CD4-positive, alpha-beta T cell treated with Interferon alpha-2 for 1 hour (primary cell): Measurements from ENCODE around the gene RANBP17.
"Not testable (repeated sequence)": the region's sequence is repeated elsewhere in the genome, so short reads cannot be mapped to it uniquely, and the experiment has no call there.

Experiments used
- DNase-seq, 2 donors: peaks; one replicate each; pipeline ENCODE4 v3.0.0-alpha.2; 2020 to 2022

Gene RANBP17

GRCh38 chr5:171162165-171162564, 300.3 kb downstream of the RANBP17 start:
- DNase-seq, result no peak

GRCh38 chr5:171162596-171162995, 300.8 kb downstream of the RANBP17 start:
- DNase-seq, result no peak

- DNase-seq, result no peak
These were observed 304.9 kb downstream of the RANBP17 start for GRCh38 chr5:171166766-171167165.

GRCh38 chr5:171168171-171168570, 306.4 kb downstream of the RANBP17 start:
- DNase-seq, result no peak

- not testable (repeated sequence) for DNase-seq
These were observed 313.1 kb downstream of the RANBP17 start for GRCh38 chr5:171174960-171175359.

GRCh38 chr5:171175746-171176145, 313.9 kb downstream of the RANBP17 start:
- no peak for DNase-seq

GRCh38 chr5:171178190-171178589, 316.4 kb downstream of the RANBP17 start:
- not testable (repeated sequence) for DNase-seq

- DNase-seq, result no peak
These were observed 326.2 kb downstream of the RANBP17 start for GRCh38 chr5:171188016-171188415.

- no peak for DNase-seq
These were observed 327.6 kb downstream of the RANBP17 start for GRCh38 chr5:171189442-171189841.

GRCh38 chr5:171192111-171192510, 330.3 kb downstream of the RANBP17 start:
- DNase-seq, result no peak

GRCh38 chr5:171201310-171201709, 339.5 kb downstream of the RANBP17 start:
- no peak for DNase-seq

GRCh38 chr5:171205375-171205774, 343.6 kb downstream of the RANBP17 start:
- no peak for DNase-seq

GRCh38 chr5:171207256-171207847, 345.5 kb downstream of the RANBP17 start:
- peak in 1 of 2 donors; percentile 44 for DNase-seq

GRCh38 chr5:171221916-171222315, 360.1 kb downstream of the RANBP17 start:
- no peak for DNase-seq

GRCh38 chr5:171223927-171224326, 362.1 kb downstream of the RANBP17 start:
- DNase-seq, result no peak

- DNase-seq, result no peak
These were observed 364.4 kb downstream of the RANBP17 start for GRCh38 chr5:171226096-171226754.

GRCh38 chr5:171226864-171227263, 365.0 kb downstream of the RANBP17 start:
- no peak for DNase-seq

- DNase-seq, result no peak
These were observed 374.8 kb downstream of the RANBP17 start for GRCh38 chr5:171236651-171237050.

GRCh38 chr5:171242521-171242920, 380.7 kb downstream of the RANBP17 start:
- no peak for DNase-seq

GRCh38 chr5:171246231-171246630, 384.4 kb downstream of the RANBP17 start:
- no peak for DNase-seq

GRCh38 chr5:171249460-171249859, 387.6 kb downstream of the RANBP17 start:
- DNase-seq, result no peak

GRCh38 chr5:171250738-171251137, 388.9 kb downstream of the RANBP17 start:
- DNase-seq, result no peak

GRCh38 chr5:171251519-171251918, 389.7 kb downstream of the RANBP17 start:
- no peak for DNase-seq

GRCh38 chr5:171252674-171253073, 390.9 kb downstream of the RANBP17 start:
- DNase-seq, result no peak
